Liver (tissue), 9 donors: ENCODE results near the gene FAM53B. TPM values are rescaled to one million over a fixed set of nuclear protein-coding genes. Genes with fewer than 3 reads are reported as not detected.

Experiments
- DNase-seq: peaks from one replicate; pipeline ENCODE4 v3.0.0-alpha.2; 2017; ENCODE audit warnings: low spot score
- H3K27ac ChIP-seq, 2 donors: one replicate each; pipeline ENCODE4 v1.7.0; 2013; ENCODE audit warnings: inconsistent platforms in 2 of 2, low read length in 2 of 2, control low read depth in 1 of 2, low read depth in 1 of 2, mild to moderate bottlenecking in 1 of 2
- H3K27me3 ChIP-seq, 4 donors: one replicate each; pipeline versions ENCODE4 v1.6.1 to v1.7.0; 2013; ENCODE audit warnings: low read length in 3 of 4, inconsistent platforms in 1 of 4, mild to moderate bottlenecking in 1 of 4, moderate library complexity in 1 of 4; ENCODE audit not compliant: control insufficient read depth in 4 of 4, insufficient read depth in 4 of 4
- H3K36me3 ChIP-seq, 4 donors: one replicate each; pipeline versions ENCODE4 v1.6.1 to v1.7.0; 2013; ENCODE audit warnings: low read length in 3 of 4, mild to moderate bottlenecking in 3 of 4, low read depth in 1 of 4, moderate library complexity in 1 of 4; ENCODE audit not compliant: control insufficient read depth in 4 of 4, insufficient read depth in 3 of 4
- H3K4me1 ChIP-seq, 4 donors: one replicate each; pipeline versions ENCODE4 v1.6.1 to v1.7.0; 2013; ENCODE audit warnings: low read length in 3 of 4, mild to moderate bottlenecking in 3 of 4, moderate library complexity in 1 of 4; ENCODE audit not compliant: control insufficient read depth in 4 of 4, insufficient read depth in 4 of 4
- H3K4me3 ChIP-seq, 3 donors: one replicate each; pipeline versions ENCODE4 v1.6.1 to v1.7.0; 2013; ENCODE audit warnings: low read length in 3 of 3, control low read depth in 1 of 3, low read depth in 1 of 3, mild to moderate bottlenecking in 1 of 3
- H3K9ac ChIP-seq, 2 donors: one replicate each; pipeline ENCODE4 v1.7.0; 2013; ENCODE audit warnings: low read length in 2 of 2, mild to moderate bottlenecking in 2 of 2, moderate library complexity in 2 of 2, control low read depth in 1 of 2, low read depth in 1 of 2
- H3K9me3 ChIP-seq, 4 donors: one replicate each; pipeline versions ENCODE4 v1.6.1 to v1.7.0; 2013; ENCODE audit warnings: low read length in 3 of 4; ENCODE audit not compliant: control insufficient read depth in 4 of 4
- CTCF ChIP-seq: fragments of 150-350 bp; IDR thresholded peaks from 2 replicates; pipeline ENCODE4 v1.5.1; 2017; ENCODE audit warnings: improper control_type of control experiment, low read depth, low read length; ENCODE audit not compliant: missing input control
- EGR1 ChIP-seq, 2 donors: IDR thresholded peaks; 2 replicates each; pipeline ENCODE4 v1.6.1; 2016 to 2018; ENCODE audit warnings: antibody characterized with exemption in 2 of 2, low read depth in 2 of 2
- FOXA1 ChIP-seq: IDR thresholded peaks from 2 replicates; pipeline ENCODE4 v1.6.1; 2016; ENCODE audit warnings: antibody characterized with exemption
- FOXA2 ChIP-seq: IDR thresholded peaks from 2 replicates; pipeline ENCODE4 v1.6.1; 2016; ENCODE audit warnings: antibody characterized with exemption
- GABPA ChIP-seq, 2 donors: IDR thresholded peaks in 1 of 2; conservative IDR thresholded peaks in 1 of 2; 2 replicates each; pipeline ENCODE4 v1.6.1; 2016; ENCODE audit warnings: antibody characterized with exemption in 2 of 2, mild to moderate bottlenecking in 1 of 2, moderate library complexity in 1 of 2
- HNF4A ChIP-seq, 2 donors: conservative IDR thresholded peaks; 2 replicates each; pipeline ENCODE4 v1.6.1; 2016; ENCODE audit warnings: antibody characterized with exemption in 2 of 2, mild to moderate bottlenecking in 2 of 2
- JUND ChIP-seq, 2 donors: IDR thresholded peaks; 2 replicates each; pipeline ENCODE4 v1.6.1; 2016; ENCODE audit warnings: antibody characterized with exemption in 2 of 2
- MAX ChIP-seq: IDR thresholded peaks from 2 replicates; pipeline ENCODE4 v1.6.1; 2016; ENCODE audit warnings: antibody characterized with exemption
- NR2F2 ChIP-seq: IDR thresholded peaks from 2 replicates; pipeline ENCODE4 v1.6.1; 2016; ENCODE audit warnings: antibody characterized with exemption
- RAD21 ChIP-seq, 2 donors: IDR thresholded peaks; 2 replicates each; pipeline ENCODE4 v1.6.1; 2016; ENCODE audit warnings: antibody characterized with exemption in 2 of 2, mild to moderate bottlenecking in 2 of 2
- REST ChIP-seq: IDR thresholded peaks from 2 replicates; pipeline ENCODE4 v1.6.1; 2016; ENCODE audit warnings: antibody characterized with exemption, mild to moderate bottlenecking
- RXRA ChIP-seq, 2 donors: IDR thresholded peaks; 2 replicates each; pipeline ENCODE4 v1.6.1; 2017 to 2018; ENCODE audit warnings: antibody characterized with exemption in 2 of 2, mild to moderate bottlenecking in 1 of 2
- SP1 ChIP-seq: IDR thresholded peaks from 2 replicates; pipeline ENCODE4 v1.6.1; 2018; ENCODE audit warnings: antibody characterized with exemption, mild to moderate bottlenecking
- TAF1 ChIP-seq: conservative IDR thresholded peaks from 2 replicates; pipeline ENCODE4 v1.6.1; 2016; ENCODE audit warnings: antibody characterized with exemption, mild to moderate bottlenecking
- YY1 ChIP-seq: IDR thresholded peaks from 2 replicates; pipeline ENCODE4 v1.6.1; 2016; ENCODE audit warnings: antibody characterized with exemption, mild to moderate bottlenecking
- ZBTB33 ChIP-seq: IDR thresholded peaks from 2 replicates; pipeline ENCODE4 v1.6.1; 2016; ENCODE audit warnings: antibody characterized with exemption
- WGBS: extraction: QIAGEN DNeasy Blood & Tissue Kit; methylation state at CpG from one replicate; pipeline ENCODE4 v1.1.7; 2013; 5-methylcytosine and 5-hydroxymethylcytosine counted together
- polyA plus RNA-seq, 2 donors: library from polyadenylated mRNA; stranded (reverse) in 1 of 2; unstranded in 1 of 2; fragments of 200-250 nt in 1 of 2; fragments of >200 nt in 1 of 2; fragmentation: Nextera tagmentation in 1 of 2; extraction: Ambion mirVana in 1 of 2; gene quantifications; one replicate each; pipeline versions ENCODE4 v1.2.1 to v1.2.3, GENCODE V29; 2013 to 2015
- total RNA-seq, 2 donors: library from RNA; depleted of rRNA; stranded (reverse); fragments of >200 nt; gene quantifications; one replicate each; pipeline ENCODE4 v1.2.3, GENCODE V29; 2014
- TF ChIP-seq, protein P1 (sequence below): IDR thresholded peaks from 2 replicates; pipeline ENCODE4 v1.6.1; 2016; ENCODE audit warnings: antibody characterized with exemption
- donor health status: healthy.
- donor health status: healthy.
- donor health status: healthy.
- donor health status: healthy.
- donor health status: healthy.

The FAM53B gene
- total and polyA plus RNA-seq, 4 donors, result 1.1 to 24.0 (median 6.3) TPM

DNA sequence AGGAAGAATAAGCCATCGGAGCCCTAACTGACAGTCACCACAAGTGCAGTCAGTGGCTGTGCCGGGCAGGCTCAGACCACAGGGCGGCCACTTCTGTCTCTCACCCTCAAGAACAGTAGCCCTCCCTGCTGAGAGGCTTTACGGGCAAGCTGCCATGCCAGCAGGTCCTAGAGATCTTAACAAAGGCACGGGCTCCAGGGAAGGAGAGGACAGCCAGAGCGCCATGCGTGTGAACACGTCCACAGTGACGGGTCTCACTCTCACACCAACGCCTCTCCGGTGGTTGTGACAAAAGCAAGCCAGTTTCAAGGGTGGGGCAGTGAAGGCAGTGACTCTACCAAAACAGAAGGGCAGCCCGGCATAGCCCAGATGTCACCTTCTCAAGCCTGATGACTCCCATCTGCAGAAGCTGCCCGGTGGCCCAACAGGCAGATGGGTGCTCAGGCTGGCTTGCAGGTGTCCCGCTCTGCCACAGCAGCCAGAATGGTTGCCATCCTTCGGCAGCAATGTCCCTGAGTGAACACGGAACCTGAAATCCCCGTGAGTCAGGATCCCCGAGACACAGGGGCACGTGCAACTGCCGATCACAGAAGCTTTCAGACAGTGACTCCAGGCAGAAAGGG, 102.0 kb downstream of the FAM53B start:
- WGBS, result 95% methylated on average over 20 of the region's 20 CpGs
- Histone ChIP-seq H3K36me3 (no peaks in the 10 kb centered on the region), H3K4me3 (no peak overlapping the region)

DNA sequence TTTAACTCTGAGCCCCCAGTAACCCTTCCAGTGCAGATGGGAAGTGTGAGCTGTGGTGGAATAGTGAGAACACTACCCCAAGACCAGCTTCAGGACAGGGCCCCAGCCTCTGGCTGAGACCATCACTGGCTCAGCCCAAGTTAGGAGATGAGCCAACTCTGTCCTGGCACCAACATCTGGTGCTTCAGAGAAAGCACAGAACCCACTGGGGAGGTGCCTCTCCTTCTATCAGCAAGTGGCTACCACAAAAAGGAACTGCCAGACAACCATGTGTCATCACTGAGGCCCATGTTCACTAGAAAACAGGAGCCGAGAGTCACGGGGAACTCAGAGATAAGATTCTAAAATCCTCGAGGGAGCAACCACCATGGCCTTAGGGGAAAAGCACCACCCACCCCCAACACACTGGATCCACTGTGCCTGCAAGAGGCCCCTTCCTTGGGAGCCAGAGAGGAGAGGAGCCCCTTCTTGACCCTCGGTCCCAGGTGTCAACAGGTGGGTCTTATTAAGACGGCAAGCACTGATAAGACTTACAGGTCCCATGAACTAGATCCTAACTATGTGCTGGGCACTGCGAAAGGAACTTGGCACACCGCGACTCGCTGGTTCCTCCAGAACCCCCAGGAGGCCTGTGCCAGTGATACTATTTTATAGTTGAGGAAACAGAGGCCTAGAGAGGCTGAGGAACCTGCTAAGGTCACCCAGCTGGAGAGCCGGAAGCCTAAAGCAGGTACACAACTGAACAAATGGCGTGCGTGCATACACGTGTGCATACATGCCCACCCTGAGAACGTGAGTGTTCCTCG, 102.7 kb downstream of the FAM53B start:
- no peak for DNase-seq
- Histone ChIP-seq H3K9me3 (no peaks in the 10 kb centered on the region), H3K27me3 (no peaks in the 10 kb centered on the region), H3K36me3 (no peaks in the 10 kb centered on the region), H3K4me1 (peaks cover 0 to 7% (median 5%) of the 10 kb centered on the region in 4 donors), H3K9ac (no peak overlapping the region), H3K4me3 (no peak overlapping the region), H3K27ac (peak overlapping the region in 1 of 2 donors; percentile 24)
- TF ChIP-seq HNF4A (conservative IDR thresholded peaks at IDR 0.05), result no peak
- TF ChIP-seq ZBTB33, result no peak
- TF ChIP-seq YY1, result no peak
- no peak for TF ChIP-seq EGR1 (IDR thresholded peaks at IDR 0.05; ENCODE audit: low read depth in 2 of 2)
- no peak for TF ChIP-seq JUND (IDR thresholded peaks at IDR 0.05)
- TF ChIP-seq, protein P1, sequence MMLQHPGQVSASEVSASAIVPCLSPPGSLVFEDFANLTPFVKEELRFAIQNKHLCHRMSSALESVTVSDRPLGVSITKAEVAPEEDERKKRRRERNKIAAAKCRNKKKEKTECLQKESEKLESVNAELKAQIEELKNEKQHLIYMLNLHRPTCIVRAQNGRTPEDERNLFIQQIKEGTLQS, result no peak
- TF ChIP-seq FOXA1, result no peak
- TF ChIP-seq SP1, result no peak
- TF ChIP-seq GABPA (IDR thresholded peaks at IDR 0.05 in 1 of 2, conservative IDR thresholded peaks at IDR 0.05 in 1 of 2), result no peak
- no peak for TF ChIP-seq REST
- no peak for TF ChIP-seq CTCF
- no peak for TF ChIP-seq FOXA2
- TF ChIP-seq RXRA (IDR thresholded peaks at IDR 0.05), result no peak
- no peak for TF ChIP-seq TAF1
- WGBS, result 72% methylated on average over 15 of the region's 15 CpGs

More for the DNA sequence above, 102.0 kb downstream of the FAM53B start:
- Histone ChIP-seq H3K27me3 (no peaks in the 10 kb centered on the region), H3K27ac (no peak overlapping the region), H3K9me3 (no peaks in the 10 kb centered on the region), H3K9ac (no peak overlapping the region), H3K4me1 (peaks cover 4 to 13% (median 7%) of the 10 kb centered on the region in 4 donors)
- DNase-seq, result no peak
- TF ChIP-seq NR2F2 (no peak), HNF4A (conservative IDR thresholded peaks at IDR 0.05) (no peak), RAD21 (IDR thresholded peaks at IDR 0.05) (no peak), MAX (no peak), TAF1 (no peak), ZBTB33 (no peak), FOXA1 (no peak), YY1 (no peak)
